ENCODE results near the gene DCAF11.

The DCAF11 gene

DNA sequence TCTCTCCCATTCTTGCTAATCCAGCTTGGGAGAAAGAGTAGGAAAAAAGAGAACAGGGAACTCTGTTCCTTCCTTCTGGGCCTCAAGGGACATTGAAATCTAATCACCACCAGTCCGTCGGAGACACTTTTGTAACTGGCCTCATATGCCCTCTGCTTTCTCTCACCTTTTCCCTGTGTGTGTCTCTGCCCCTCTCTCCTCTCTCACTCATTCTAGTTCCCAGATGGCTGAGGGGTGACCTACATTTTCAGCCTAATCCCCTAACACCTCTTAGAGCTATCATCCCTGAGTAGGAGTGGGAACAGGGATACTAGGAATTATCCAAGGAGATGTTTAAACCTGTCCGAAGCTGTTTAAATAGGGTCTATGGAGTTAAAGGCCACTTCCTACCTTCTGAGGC, 29.4 kb upstream of the DCAF11 start:
- DNase-seq (ENCODE audit: low read depth): no peak
- TF ChIP-seq, protein P1, sequence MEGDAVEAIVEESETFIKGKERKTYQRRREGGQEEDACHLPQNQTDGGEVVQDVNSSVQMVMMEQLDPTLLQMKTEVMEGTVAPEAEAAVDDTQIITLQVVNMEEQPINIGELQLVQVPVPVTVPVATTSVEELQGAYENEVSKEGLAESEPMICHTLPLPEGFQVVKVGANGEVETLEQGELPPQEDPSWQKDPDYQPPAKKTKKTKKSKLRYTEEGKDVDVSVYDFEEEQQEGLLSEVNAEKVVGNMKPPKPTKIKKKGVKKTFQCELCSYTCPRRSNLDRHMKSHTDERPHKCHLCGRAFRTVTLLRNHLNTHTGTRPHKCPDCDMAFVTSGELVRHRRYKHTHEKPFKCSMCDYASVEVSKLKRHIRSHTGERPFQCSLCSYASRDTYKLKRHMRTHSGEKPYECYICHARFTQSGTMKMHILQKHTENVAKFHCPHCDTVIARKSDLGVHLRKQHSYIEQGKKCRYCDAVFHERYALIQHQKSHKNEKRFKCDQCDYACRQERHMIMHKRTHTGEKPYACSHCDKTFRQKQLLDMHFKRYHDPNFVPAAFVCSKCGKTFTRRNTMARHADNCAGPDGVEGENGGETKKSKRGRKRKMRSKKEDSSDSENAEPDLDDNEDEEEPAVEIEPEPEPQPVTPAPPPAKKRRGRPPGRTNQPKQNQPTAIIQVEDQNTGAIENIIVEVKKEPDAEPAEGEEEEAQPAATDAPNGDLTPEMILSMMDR (IDR thresholded peaks at IDR 0.05; ENCODE audit: insufficient read depth, low read depth, low read length, missing control alignments): no peak
- H3K4me3 ChIP-seq (ENCODE audit: low read length): no peak overlapping the region

- no peak for DNase-seq (ENCODE audit: low read depth)
- TF ChIP-seq, protein P1 (IDR thresholded peaks at IDR 0.05; ENCODE audit: insufficient read depth, low read depth, low read length, missing control alignments): no peak
- no peak overlapping the region for H3K4me3 ChIP-seq (ENCODE audit: low read length)
Observed at GRCh38 chr14:24086193-24086955, 28.2 kb upstream of the DCAF11 start.

DNA sequence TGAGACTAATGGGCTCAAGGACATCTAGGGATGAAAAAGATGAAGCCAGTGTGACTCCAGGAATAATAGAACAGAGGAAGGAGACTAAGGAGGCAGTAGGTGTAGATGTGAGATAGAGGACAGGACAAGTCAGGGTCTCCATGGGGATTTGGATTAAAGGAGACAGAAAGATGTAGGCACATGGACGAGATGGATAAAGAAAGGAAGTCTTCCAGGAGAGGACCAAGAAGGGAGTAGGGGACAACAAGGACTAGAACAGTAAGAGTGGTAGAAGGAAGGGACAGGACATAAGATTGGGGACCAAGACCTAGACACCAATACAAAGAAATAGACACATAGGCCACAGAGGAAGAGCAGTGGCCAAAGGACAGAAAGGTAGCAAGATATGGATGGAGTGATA, 27.6 kb upstream of the DCAF11 start:
- no peak for DNase-seq (ENCODE audit: low read depth)
- TF ChIP-seq, protein P1 (IDR thresholded peaks at IDR 0.05; ENCODE audit: insufficient read depth, low read depth, low read length, missing control alignments): no peak
- no peak overlapping the region for H3K4me3 ChIP-seq (ENCODE audit: low read length)

- no peak overlapping the region for H3K4me3 ChIP-seq (ENCODE audit: low read length)
- DNase-seq (ENCODE audit: low read depth): no peak
- TF ChIP-seq, protein P1 (IDR thresholded peaks at IDR 0.05; ENCODE audit: insufficient read depth, low read depth, low read length, missing control alignments): no peak
Observed at GRCh38 chr14:24088095-24088494, 26.5 kb upstream of the DCAF11 start.

DNA sequence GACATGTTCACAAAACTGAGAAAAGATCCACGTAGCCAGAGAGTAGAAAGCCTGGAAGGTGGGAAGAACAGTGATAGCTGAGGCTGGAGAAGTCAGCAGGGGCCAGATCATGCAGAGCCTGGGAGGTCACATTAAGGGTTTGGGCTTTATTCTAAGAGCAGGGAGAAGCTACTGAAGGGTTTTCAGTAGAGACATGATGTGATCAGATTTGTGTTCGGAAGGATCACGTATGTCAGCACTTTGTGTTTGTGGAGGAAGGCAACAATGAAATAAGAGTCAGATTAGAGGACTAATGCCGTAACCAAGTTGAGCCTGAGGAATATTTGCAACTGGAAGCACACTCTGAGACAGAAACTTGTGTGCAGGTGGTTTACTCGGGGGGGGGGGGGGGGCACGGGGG, 24.7 kb upstream of the DCAF11 start:
- H3K4me3 ChIP-seq (ENCODE audit: low read length): no peak overlapping the region
- TF ChIP-seq, protein P1 (IDR thresholded peaks at IDR 0.05; ENCODE audit: insufficient read depth, low read depth, low read length, missing control alignments): no peak

GRCh38 chr14:24092110-24092504, 22.5 kb upstream of the DCAF11 start:
- H3K4me3 ChIP-seq (ENCODE audit: low read length): no peak overlapping the region
- TF ChIP-seq, protein P1 (IDR thresholded peaks at IDR 0.05; ENCODE audit: insufficient read depth, low read depth, low read length, missing control alignments): no peak
- DNase-seq (ENCODE audit: low read depth): no peak

More for the DNA sequence above, 24.7 kb upstream of the DCAF11 start:
- no peak for DNase-seq (ENCODE audit: low read depth)

Measured in epithelial cell of esophagus (primary cell).